K562 (cell line): ENCODE measurements around the gene ZNF571. TPM values are rescaled to one million over a fixed set of nuclear protein-coding genes. Genes with fewer than 3 reads are reported as not detected.

Experiments used
- FIP1L1 ChIP-seq: fragments of 200-400 bp; formaldehyde crosslinking; IDR thresholded peaks from 2 replicates; pipeline ENCODE4 v1.6.1; 2018; ENCODE audit warnings: mild to moderate bottlenecking, low read depth, low read length; ENCODE audit not compliant: poor library complexity, severe bottlenecking
- FOSL1 ChIP-seq: fragments of 200-800 bp; sonication (Bioruptor generic); conservative IDR thresholded peaks from 2 replicates; pipeline ENCODE4 v1.6.1; 2016; ENCODE audit warnings: missing genetic modification characterization, missing compliant biosample characterization
- HDAC1 ChIP-seq, 2 experiments: fragments of 450-650 bp; IDR thresholded peaks; 2 replicates each; pipeline ENCODE4 v1.6.1; 2016 to 2017; ENCODE audit warnings: inconsistent platforms in 1 of 2, mild to moderate bottlenecking in 1 of 2, moderate library complexity in 1 of 2
- HNRNPLL ChIP-seq: fragments of 200-400 bp; formaldehyde crosslinking; IDR thresholded peaks from 2 replicates; pipeline ENCODE4 v1.6.1; 2017; ENCODE audit warnings: low read length, low read depth, mild to moderate bottlenecking; ENCODE audit not compliant: poor library complexity, severe bottlenecking
- KDM5B ChIP-seq: fragments of 200-600 bp; sonication (generic); IDR thresholded peaks from 2 replicates; pipeline ENCODE4 v1.6.1; 2012; ENCODE audit warnings: low read depth, mild to moderate bottlenecking, moderate library complexity, low read length, control low read depth, inconsistent platforms; ENCODE audit not compliant: insufficient replicate concordance
- NONO ChIP-seq, 2 experiments: fragments of 200-400 bp in 1 of 2; fragments of 450-650 bp in 1 of 2; formaldehyde crosslinking in 1 of 2; IDR thresholded peaks; 2 replicates each; pipeline ENCODE4 v1.6.1; 2017; ENCODE audit warnings: low read depth in 2 of 2, mild to moderate bottlenecking in 2 of 2, moderate library complexity in 2 of 2, low read length in 1 of 2
- PHF21A ChIP-seq: fragments of 450-650 bp; IDR thresholded peaks from 2 replicates; pipeline ENCODE4 v1.6.1; 2017; ENCODE audit warnings: low read depth, borderline replicate concordance
- SAFB ChIP-seq: fragments of 200-400 bp; formaldehyde crosslinking; IDR thresholded peaks from 2 replicates; pipeline ENCODE4 v1.6.1; 2017; ENCODE audit warnings: low read depth, low read length, borderline replicate concordance
- SAP30 ChIP-seq: fragments of 200-600 bp; sonication (generic); IDR thresholded peaks from 2 replicates; pipeline ENCODE4 v1.6.1; 2012; ENCODE audit warnings: borderline replicate concordance, low read depth, mild to moderate bottlenecking, moderate library complexity, low read length, control low read depth, inconsistent platforms; ENCODE audit not compliant: insufficient read depth, poor library complexity, severe bottlenecking
- SPI1 ChIP-seq: IDR thresholded peaks from 2 replicates; pipeline ENCODE4 v1.6.1; 2011; ENCODE audit warnings: low read depth, low read length, control low read depth, borderline replicate concordance
- ZFP36 ChIP-seq: fragments of 150-350 bp; IDR thresholded peaks from 2 replicates; pipeline ENCODE4 v1.6.1; 2018; ENCODE audit warnings: low read length, low read depth; ENCODE audit not compliant: partially characterized antibody
- polyA plus RNA-seq, 8 experiments: library from polyadenylated mRNA; depleted of rRNA in 4 of 8; stranded (reverse) in 5 of 8; unstranded in 3 of 8; fragments of >200 nt; fragmentation: Nextera tagmentation in 2 of 8; fragmentation: Illumina TruSeq in 1 of 8; extraction: Ambion mirVana in 2 of 8; extraction: Trizol in 1 of 8; gene quantifications; 2 replicates each; pipeline versions ENCODE4 v1.2.1 to v1.2.3, GENCODE V29; 2011 to 2014; ENCODE audit warnings: inconsistent platforms in 1 of 8, missing spikeins in 1 of 8
- total RNA-seq, 7 experiments: library from RNA; depleted of rRNA in 6 of 7; stranded (reverse); fragments of >200 nt in 6 of 7; fragmentation: Illumina TruSeq in 2 of 7; extraction: Trizol in 2 of 7; gene quantifications; 2 replicates each; pipeline versions ENCODE4 v1.2.1 to v1.2.3, GENCODE V29; 2011 to 2021; ENCODE audit warnings: low replicate concordance in 1 of 7
- TF ChIP-seq, protein P1 (sequence below): fragments of 250-450 bp; sonication (Bioruptor Pico); IDR thresholded peaks from 2 replicates; pipeline ENCODE4 v1.8.0; 2021; ENCODE audit warnings: moderate library complexity, mild to moderate bottlenecking, inconsistent platforms
- TF ChIP-seq, protein P2 (sequence below): fragments of 250-450 bp; sonication (Bioruptor Pico); IDR thresholded peaks from 2 replicates; pipeline ENCODE4 v1.4.0; 2020; ENCODE audit warnings: mild to moderate bottlenecking, moderate library complexity
- TF ChIP-seq, protein P3 (sequence below): IDR thresholded peaks from 3 replicates; pipeline ENCODE4 v1.6.1; 2011; ENCODE audit warnings: borderline replicate concordance, mild to moderate bottlenecking; ENCODE audit not compliant: insufficient read length, insufficient read depth
- TF ChIP-seq, protein P4 (sequence below), 2 experiments: fragments of 250-450 bp in 1 of 2; fragments of 450-650 bp in 1 of 2; sonication (Bioruptor Pico) in 1 of 2; IDR thresholded peaks; 2 replicates each; pipeline versions ENCODE4 v1.6.1 to v1.8.0; 2016 to 2021; ENCODE audit warnings: mild to moderate bottlenecking in 2 of 2, moderate library complexity in 2 of 2, missing compliant biosample characterization in 1 of 2, missing genetic modification characterization in 1 of 2

The ZNF571 gene
- total and polyA plus RNA-seq, 9 of the 15 experiments (the other 6 are each of a cell fraction or from before 2014, with no cell fraction given): 0.82 to 3.9 (median 2.0) TPM

DNA sequence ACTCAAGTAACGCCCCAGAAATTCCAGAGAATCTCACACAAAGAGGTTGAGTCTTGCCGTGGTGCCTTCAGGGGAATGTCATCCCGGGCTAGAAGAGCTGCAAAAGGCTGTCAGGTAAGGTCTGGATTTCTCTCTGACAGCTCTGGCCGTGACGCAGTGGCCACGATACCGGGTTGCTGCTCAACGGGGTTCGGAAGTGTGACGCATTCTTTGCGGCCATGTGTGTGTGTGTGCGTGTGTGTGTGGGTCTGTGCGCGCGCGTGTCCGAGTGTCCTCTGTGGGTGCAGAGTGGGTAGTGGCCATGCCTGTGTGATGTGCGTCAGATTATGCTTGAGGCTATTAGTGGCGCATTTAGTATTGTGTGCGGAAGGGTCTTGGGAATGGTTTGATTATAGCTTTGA is 390 bp upstream of the ZNF571 start (continued):
- TF ChIP-seq SPI1 (no peak), NONO (IDR thresholded peaks at IDR 0.05; ENCODE audit: low read depth in 2 of 2, low read length in 1 of 2) (no peak), ZFP36 (no peak), SAP30 (no peak), FIP1L1 (no peak), HDAC1 (IDR thresholded peaks at IDR 0.05) (peak in 1 of 2 experiments; percentile 79; a peak in 2 of 4 replicates), FOSL1 (tag) (0 out of 2 replicates have a peak, but pooled peaks have one; percentile 44), PHF21A (no peak), KDM5B (no peak), HNRNPLL (no peak), SAFB (peak; percentile 79; the same call in 1 of the 2 replicates)
- TF ChIP-seq, protein P1, sequence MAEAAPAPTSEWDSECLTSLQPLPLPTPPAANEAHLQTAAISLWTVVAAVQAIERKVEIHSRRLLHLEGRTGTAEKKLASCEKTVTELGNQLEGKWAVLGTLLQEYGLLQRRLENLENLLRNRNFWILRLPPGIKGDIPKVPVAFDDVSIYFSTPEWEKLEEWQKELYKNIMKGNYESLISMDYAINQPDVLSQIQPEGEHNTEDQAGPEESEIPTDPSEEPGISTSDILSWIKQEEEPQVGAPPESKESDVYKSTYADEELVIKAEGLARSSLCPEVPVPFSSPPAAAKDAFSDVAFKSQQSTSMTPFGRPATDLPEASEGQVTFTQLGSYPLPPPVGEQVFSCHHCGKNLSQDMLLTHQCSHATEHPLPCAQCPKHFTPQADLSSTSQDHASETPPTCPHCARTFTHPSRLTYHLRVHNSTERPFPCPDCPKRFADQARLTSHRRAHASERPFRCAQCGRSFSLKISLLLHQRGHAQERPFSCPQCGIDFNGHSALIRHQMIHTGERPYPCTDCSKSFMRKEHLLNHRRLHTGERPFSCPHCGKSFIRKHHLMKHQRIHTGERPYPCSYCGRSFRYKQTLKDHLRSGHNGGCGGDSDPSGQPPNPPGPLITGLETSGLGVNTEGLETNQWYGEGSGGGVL: no peak
- TF ChIP-seq, protein P2, sequence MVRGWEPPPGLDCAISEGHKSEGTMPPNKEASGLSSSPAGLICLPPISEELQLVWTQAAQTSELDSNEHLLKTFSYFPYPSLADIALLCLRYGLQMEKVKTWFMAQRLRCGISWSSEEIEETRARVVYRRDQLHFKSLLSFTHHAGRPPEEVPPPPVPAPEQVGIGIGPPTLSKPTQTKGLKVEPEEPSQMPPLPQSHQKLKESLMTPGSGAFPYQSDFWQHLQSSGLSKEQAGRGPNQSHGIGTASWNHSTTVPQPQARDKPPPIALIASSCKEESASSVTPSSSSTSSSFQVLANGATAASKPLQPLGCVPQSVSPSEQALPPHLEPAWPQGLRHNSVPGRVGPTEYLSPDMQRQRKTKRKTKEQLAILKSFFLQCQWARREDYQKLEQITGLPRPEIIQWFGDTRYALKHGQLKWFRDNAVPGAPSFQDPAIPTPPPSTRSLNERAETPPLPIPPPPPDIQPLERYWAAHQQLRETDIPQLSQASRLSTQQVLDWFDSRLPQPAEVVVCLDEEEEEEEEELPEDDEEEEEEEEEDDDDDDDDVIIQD (CRISPR knock-in tag): no peak
- TF ChIP-seq, protein P3, sequence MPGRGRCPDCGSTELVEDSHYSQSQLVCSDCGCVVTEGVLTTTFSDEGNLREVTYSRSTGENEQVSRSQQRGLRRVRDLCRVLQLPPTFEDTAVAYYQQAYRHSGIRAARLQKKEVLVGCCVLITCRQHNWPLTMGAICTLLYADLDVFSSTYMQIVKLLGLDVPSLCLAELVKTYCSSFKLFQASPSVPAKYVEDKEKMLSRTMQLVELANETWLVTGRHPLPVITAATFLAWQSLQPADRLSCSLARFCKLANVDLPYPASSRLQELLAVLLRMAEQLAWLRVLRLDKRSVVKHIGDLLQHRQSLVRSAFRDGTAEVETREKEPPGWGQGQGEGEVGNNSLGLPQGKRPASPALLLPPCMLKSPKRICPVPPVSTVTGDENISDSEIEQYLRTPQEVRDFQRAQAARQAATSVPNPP: no peak
- TF ChIP-seq, protein P4, sequence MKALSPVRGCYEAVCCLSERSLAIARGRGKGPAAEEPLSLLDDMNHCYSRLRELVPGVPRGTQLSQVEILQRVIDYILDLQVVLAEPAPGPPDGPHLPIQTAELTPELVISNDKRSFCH (CRISPR knock-in tag; IDR thresholded peaks at IDR 0.05): no peak
- TF ChIP-seq, protein P4 (tag; IDR thresholded peaks at IDR 0.05): no peak
